ENCODE results near the gene ATPAF2.

Gene ATPAF2

DNA sequence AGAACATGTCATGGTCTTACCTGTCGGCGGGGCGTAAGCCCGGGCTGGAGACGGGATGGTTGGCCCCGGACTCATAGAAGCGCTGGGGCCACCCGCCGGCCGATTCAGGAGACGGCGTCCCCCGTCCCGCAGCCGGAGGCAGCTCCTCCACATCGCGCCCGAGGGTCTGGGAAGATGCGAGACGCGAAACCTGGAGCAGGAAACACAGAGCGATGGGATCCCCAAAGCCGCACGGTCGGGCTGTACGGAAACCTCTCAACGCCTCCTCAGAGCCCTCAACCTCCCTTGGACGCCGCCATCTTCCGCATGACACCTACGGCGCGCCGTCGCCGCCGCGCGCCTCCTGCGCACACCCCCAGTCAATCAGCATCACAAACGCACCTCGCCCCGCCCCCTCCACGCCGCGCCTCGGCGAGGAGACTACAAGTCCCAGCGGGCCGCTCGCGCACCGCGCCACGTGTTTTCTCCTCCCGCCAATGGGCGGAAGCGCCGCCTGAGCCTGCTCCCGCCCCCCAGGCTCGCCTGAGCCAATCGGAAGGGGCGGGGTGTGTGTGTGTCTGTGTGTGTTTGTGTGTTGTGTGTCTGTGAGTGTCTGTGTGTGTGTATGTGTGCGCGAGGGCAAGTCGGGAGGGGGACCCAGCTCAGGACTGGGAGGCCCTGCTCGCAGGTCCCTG lies at the start of gene ATPAF2, which contains the start of gene GID4:
TSS of gene ATPAF2 (minus strand) at position 308 of the 674 bp plus-strand sequence. CDS start at position 153, 155 bp downstream.
TSS of gene GID4 (plus strand) at position 548 of the 674 bp plus-strand sequence. CDS start at position 605, 57 bp downstream.
- DNase-seq: peak; percentile 77 to 84

DNA sequence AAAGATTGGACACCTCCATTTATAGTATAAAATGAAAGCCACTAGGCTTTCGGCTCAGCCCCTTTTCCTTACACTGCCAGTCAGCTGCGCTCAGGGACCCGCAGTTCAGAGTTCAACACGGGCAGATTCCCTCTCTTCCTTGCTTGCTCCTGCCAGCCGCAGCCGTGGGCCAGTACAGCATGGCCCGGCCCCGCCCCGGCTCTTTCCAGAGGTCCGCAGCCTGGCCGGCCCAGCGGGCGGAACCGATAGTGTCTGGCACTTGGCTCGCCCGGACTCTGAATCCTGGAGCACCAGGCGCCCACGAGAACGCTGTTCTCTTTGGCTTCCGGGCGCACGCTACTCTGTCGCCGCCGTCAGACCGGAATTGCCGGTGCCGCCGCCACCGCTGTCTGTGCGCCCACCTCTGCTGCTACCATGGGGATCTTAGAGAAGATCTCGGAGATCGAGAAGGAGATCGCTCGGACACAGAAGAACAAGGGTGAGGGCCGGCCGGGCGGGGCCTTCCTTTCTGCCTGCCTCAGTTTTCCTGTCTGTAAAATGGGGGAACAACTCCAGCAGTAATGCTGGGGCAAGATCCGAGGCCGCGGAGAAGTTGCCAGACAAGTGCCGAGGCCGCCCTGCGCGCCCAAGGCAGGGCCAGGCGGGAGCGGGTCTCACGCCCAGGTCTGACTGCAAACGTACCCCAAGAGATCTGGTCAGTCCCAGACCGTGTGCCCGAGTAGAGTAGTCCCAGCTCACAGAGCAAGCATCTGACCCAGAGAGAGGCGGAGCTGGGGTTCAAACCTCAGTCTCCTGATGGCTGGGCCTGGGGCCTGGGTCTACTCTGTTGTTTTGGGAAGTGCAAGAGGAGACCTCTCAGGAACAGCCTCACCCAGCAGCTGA lies 48.9 kb upstream of the ATPAF2 start, which contains the start of gene DRG2:
TSS of gene DRG2 (plus strand) at position 339 of the 882 bp plus-strand sequence. CDS start at position 415, 76 bp downstream.
- peak; percentile 30 to 41 for DNase-seq

DNA sequence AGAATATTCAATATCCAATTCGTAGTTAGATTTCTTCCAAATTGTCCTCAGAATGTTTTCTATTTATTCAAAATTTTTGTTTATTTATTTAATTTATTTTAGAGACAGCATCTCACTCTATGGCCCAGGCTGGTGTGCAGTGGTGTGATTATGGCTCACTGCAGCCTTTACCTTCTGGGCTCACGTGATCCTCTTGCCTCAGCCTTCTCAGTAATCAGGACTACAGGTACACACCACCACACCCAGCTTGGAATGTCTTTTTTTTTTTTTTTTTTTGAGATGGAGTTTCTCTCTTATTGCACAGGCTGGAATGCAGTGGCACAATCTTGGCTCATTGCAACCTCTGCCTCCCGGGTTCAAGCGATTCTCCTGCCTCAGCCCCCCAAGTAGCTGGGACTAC lies 45.3 kb upstream of the ATPAF2 start:
- DNase-seq: no peak

DNA sequence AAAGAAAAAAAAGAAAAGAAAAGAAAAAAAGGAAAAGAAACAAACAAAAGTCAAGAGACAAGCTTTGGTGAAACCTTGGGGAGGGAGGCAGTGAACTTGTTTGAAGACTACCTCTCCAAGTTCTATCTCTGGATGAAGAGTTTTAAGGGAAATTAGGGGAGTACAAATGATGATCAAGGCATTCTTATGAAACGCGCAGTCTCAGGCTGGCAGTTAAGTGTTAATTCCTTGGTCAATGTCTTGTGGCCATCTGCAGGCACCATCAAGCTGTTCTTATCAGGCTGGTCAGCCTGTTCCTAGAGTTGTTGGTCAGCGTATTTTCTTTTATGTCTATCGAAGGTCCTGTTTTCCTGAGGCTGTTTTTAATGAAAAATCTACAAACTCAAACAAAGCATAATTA lies 40.6 kb upstream of the ATPAF2 start:
- DNase-seq: no peak

DNA sequence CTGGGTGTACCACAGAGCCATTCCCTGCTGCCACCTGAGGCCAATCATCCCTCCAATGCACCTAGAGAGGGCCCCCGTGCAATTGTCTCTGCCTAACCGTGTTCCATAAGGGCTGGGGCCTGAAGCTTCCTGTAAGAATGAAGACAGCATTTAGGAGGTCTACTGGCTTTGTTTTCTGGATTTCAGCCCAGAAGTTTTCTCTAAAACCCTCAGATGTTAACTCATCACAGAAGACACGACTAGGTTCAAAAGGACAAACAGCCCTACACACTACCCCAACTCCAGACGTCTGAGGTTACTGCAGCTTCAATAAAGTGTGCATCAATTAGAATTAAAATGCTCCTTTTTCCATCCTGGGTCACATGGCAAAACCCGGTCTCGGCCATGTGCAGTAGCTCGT lies 38.0 kb upstream of the ATPAF2 start:
- DNase-seq: no peak

DNA sequence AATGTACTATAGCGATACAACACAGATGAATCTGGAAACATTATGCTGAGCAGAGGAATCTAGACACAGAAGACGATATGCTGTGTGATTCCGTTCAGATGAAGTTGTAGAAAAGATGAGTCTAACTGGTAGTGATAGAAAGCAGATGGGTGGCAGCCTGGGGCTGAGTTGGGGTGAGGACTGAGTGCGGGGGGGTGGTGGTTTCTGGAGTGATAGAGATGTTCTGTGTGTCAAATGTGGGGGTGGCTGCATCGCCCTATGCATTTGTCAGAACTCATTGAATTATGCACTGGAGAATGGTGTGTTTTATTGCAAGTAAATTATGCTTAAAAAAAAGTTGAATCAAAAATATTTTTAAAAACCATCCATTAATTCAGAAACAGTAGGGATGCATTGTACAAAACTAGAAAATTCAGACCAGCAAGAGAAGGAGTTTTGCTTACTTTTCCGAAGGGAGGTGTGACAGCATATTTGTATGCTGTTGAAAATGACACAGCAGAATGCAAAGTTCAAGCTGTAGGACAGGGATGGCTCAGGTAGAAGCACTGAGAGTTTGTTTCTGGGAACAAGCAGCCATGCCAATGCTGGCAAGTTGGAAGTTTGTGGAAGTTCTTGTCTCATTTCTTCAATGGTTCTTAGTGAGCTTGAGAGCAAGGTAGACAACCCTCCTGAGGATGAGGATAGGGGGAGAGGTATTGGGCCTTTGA lies 35.8 kb upstream of the ATPAF2 start:
- DNase-seq: no peak

DNA sequence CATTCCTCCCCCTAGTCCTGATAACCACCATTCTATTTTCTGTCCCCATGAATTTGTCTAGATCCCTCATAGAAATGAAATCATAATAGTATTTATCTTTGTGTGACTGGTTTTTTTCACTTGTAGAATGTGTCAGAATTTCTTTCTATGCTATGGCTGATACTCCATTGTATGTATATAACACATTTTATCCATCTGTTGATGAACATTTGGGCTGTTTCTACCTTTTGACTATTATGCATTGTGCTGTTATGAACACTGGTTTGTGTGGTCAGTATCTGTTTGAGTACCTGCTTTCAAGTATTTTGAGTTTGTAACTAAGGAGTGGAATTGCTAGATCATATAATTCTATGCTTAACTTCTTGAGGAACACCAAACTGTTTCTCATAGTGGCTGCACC lies 32.8 kb upstream of the ATPAF2 start:
- DNase-seq: no peak

DNA sequence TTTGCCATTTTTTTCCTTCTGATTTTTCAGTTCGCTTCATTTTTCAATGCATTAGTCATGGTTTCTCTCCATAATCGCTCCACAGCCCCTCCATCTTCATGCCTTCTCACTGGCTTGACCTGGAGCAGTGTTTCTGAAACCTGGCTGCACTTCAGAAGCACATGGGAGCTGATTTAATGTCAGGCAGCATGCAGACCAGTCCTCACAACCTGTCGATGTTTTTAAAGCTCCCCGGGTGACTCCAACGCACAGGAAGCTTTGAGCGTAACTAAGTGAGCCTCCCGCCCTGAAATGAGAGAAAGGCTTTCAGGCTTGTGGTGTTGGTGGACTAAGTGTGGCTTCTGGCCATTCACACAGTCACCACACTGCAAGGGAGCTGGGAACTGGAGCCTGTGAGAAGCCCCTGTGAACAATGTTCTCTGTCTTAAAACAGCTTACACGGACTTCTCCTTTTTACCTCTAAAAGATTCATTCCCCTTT lies 31.9 kb upstream of the ATPAF2 start:
- no peak for DNase-seq

DNA sequence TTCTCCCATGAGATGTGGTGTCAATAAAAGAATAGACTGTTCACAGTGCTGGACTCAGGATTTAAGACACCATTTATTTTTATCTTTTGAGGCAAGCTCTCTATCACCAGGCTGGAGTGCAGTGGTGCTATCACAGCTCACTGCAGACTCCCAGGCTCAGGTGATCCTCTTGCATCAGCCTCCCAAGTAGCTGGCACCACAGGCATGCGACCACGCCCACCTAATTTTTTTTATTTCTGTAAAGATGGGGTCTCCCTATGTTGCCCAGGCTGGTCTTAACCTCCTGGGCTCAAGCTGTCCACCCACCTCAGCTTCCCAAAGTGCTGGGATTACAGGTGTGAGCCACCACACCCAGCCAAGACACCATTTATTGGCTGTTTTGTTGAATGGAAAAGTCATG lies 30.1 kb upstream of the ATPAF2 start:
- no peak for DNase-seq

DNA sequence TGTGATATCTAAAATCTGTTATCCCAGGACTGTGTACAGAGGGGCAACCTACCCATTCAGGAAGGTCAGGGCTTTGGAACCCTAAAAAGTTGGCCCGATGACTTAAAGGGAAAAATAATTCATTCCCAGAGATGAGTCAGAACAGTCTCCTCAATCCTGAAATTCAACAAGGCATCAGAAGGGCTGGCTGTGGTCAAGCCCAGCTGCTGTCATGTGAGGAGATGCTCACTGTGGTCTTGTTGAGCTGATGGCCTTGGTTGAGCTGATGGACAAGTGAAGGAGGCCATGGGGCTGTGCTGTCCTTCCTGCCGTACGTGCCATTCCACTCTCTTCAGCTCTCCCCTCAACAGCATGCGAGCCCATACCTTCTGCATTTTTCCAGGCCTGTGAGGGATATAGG lies 27.9 kb upstream of the ATPAF2 start:
- DNase-seq: no peak

DNA sequence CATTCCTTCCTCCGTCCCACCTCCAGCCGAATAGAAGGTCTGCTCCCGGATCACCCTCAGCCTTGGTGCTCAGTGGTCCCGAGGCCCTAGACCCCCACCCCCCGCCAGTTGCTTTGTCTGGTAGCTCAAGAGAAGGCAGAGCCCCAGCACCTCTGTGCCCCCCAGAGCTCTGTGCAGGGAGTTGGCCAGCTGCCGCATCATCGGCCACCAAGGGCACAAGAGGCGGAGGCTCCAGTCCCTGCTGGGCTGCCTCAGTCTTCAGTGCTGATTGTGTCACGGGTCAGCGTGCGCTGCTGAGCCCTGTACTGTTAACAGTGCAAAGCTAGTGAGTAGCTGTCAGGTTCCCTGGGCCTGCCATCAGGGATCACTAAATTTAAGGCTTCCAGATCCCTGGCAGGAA lies 26.6 kb upstream of the ATPAF2 start:
- no peak for DNase-seq

DNA sequence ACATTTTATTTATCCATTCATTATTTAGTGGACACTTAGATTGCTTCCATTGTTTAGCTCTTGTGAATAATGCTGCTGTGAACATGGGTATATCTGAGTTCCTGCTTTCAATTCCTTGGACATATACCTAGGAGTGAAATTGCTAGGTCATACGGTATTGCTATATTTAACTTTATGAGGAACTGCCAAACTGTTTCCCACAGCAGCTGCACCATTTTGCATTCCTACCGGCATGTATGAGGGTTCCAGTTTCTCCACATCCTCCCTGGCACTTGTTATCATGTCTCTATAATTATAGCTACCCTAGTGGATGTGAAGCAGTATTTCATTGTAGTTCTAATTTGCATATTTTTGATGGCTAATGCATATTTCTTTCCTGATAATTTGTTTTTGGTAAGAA lies 25.1 kb upstream of the ATPAF2 start:
- DNase-seq: no peak

DNA sequence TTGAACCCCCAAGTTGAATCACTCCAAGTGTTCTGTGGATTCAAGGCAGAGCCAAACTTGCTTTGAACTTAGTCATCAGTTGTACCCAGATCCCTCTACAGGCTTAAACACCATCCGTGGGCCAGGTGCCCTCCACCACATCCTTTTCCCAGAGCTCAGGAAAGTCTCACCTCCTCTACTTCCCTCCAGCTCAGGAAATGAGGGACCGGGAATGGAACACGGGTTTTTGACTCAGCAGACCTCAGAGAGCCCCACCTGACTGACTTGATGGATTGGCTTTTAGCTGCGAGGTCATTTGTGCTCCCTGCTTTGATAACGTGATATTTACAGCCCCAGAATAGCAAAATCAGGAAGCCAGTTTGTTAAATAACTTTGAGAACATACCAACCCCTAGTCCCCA lies 20.3 kb upstream of the ATPAF2 start:
- DNase-seq: no peak

DNA sequence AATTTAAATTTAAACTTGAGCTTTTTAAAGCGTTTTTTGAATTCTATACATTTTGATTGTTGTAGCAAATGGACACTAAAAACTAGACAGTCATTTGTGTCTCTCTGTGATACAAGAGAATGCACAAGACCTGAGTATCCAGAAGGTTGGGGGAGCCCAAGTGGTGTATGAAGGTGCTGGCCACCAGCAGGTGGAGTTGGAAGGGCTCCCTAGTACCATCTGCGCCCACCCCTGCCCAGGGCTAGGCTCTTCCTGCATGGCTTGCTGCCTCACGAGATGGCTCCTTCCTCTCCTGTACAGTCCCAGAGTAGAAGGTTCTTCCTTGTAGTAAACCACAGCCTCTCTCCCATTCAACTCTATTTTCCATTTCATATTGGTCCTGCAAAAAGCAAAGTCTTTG lies 17.2 kb upstream of the ATPAF2 start:
- no peak for DNase-seq

DNA sequence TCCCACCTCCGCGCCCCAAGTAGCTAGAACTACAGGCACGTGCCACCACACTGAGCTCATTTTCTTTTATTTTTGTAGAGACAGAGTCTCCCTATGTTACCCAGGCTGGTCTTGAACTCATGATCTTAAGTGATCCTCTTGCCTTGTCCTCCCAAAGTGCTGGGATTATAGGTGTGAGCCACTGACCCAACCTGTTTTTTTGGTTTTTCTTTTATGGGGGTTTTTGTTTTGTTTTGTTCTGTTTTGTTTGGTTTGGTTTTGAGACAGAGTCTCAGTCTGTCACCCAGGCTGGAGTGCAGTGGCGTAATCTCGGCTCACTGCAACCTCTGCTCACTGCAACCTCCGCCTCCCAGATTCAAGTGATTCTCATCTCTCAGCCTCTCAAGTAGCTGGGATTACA lies 16.6 kb upstream of the ATPAF2 start:
- DNase-seq: no peak

DNA sequence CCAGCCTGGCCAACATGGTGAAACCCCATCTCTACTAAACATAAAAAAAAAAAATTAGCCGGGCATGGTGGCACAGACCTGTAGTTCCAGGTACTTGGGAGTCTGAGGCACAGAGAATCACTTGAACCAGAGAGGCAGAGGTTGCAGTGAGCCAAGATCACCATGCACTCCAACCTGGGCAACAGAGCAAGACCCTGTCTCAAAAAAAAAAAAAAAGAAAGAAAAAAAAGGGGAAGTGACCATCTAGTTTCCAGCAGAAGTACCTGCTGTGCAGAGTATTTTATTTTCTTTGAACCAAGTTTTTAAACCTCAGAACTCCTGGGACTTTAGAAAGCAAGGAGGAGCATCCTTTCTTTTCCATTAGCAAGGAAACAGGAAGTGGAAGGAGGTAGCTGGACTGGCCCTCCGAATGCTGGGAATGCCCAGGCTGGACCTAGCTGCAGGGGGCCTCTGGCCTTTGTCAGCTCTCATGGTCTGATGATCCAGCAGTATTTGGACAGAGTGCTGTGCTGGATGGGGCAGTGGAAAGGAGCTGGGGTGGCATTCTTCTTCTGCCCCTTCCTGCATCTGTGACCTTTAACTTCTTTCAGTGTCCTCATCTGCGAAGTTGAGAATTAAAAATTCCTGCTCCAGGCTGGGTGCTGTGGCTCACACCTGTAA lies 6.9 kb upstream of the ATPAF2 start:
- no peak for DNase-seq

DNA sequence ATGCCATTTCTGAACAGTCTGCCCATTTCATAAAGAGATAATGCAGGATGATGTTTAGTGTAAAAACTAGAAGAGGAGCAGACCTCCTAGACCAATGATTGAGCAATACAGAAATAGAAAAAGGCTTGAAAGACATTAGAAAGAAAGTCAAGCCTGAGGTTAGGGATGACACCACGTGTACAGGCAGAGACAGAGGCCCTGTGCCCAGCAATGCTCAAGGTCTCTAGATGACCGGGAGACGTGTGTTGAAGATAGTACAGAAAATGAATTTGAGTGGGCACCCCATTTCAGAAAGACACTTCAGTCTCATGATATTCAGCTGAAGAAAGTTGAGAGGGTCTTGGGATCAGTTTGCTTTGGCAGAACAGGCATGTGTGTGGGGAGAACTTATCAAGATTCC lies 5.6 kb upstream of the ATPAF2 start:
- DNase-seq: no peak

DNA sequence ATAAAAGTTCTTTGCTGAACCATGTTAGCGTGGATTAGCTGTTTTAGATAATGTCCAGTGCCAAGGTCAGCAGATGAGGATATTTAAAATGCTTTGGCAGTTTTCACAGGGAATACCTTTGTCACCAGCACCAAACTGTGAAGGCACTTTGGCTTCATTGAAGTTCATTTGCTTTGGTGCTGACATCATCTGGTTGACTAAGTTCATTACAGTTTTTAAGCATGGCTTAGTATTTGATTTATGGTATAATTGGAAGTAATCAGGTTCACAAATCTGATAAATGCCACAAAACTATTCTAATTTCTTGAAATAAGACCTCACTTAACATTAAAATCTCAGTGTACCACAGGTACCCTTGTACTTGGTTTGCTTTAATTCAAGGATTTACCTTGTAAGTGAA lies 4.5 kb upstream of the ATPAF2 start:
- DNase-seq: no peak

DNA sequence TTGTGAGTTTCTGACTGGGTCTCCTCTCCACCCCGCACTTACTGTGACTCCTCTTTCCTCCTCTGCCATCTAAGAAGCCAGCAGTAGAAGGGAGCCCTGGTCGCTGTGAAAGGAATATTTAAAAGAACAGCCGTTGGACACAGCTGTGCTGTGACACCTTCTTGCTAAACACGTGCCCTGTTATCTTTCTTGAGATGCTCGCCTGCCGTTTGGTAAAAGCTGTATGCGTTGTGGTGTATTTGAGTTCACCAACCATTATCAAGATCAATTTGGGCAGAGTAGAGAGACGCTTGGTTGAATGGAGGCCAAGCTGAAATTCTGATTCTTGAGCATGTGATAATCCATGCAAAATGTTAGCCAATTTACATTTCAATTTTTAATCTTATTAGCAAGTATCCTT lies 4.0 kb upstream of the ATPAF2 start:
- no peak for DNase-seq

DNA sequence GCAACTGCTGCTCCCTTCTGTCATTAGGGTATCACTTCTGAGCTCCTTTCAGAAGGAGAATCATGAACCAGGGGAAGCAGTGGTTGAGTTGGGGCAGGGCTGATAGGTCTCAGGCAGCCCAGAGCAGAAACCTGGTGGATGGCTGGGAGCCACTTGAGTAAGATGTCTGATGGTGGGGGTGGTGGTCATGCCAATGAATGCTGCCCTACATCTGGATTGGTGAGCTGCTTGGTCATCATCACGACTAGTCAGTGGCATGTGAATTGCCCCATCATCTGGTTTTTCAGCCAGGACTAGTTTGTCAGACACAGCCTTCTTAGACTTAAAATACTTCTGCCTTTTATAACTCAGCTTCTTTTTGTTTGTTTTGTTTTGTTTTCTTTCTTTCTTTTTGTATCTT lies 2.8 kb upstream of the ATPAF2 start:
- DNase-seq: no peak

DNA sequence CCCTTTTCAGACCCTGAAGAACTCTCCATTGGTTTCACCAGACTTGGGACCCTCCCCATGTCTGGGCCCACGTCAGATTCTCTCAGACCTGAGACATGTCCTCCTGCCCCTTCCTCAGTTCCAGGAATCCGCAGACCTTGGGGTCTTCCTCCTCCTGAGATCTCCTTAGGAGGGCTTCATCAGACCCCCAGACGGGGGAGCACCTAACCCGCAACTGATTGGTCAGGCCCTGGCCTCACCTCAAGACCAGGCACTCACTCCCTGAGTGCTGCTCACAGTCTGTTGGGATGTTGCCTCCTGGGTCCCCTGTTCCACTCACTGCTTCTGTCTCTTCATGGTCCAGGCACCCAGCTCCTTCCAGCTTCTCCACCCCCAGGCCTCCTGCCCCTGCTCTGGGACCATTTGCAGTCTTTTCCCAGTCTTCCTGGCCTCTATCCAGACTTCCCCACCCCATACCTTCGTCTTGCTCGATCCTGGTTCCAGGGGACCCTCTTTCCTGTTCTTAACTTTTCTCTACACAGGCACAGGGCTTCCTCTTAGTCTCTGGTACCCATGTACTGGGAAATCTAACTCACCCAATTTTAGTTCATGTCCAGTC lies 1.4 kb upstream of the ATPAF2 start:
- DNase-seq: no peak

DNA sequence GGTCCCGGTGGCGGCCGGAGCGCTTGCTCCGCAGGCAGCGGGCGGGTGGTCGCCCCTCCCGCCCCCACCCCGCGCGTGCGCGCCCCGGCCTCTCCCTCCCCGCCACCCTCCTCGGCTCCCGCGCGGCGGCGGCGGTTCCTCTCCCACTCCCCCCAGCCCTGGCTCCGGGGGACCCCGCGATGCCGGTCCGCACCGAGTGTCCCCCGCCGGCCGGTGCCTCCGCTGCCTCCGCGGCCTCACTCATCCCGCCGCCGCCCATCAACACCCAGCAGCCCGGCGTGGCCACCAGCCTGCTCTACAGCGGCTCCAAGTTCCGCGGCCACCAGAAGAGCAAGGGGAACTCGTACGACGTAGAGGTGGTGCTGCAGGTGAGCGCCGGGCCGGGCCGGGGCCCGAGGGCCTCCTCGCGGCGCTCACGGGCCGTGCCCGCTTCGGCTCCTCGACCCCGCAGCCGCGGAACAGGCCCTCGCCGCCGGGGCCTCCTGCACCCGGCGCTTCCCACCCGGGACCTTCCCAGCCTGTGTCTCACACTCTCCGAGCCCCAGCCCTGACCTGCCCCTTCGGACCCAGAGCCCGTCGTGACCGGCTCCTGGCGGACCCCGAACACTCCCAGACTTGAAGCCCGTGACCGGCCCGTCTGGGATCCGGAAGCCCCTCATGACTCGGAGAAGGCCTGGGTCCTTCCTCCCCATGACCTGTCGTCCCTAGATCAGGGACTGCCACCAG lies 730 bp upstream of the ATPAF2 start:
- peak in 1 of 2 experiments; percentile 9 for DNase-seq
